HL-60/S4 treated with retinoic acid at 250 ng/mL for 4 days and 3 days (cell line): ENCODE data around the gene TAOK1.
"Not testable (repeated sequence)": the region's sequence is repeated elsewhere in the genome, so short reads cannot be mapped to it uniquely, and the experiment has no call there.

Experiments used
- in situ Hi-C: fragments of 300-500 bp; cut with MboI; formaldehyde crosslinking; loops from 2 replicates; pipeline ENCODE4 v1.7.0; 2022; ENCODE audit warnings: low sequenced_read_pairs

The TAOK1 gene

GRCh38 chr17:29443041-29443739 is 53.0 kb downstream of the TAOK1 start:
- in situ Hi-C loops: no loop called here

GRCh38 chr17:29444589-29444988 is 54.4 kb downstream of the TAOK1 start:
- in situ Hi-C loops: no loop called here

GRCh38 chr17:29445844-29446243 is 55.7 kb downstream of the TAOK1 start:
- in situ Hi-C loops: no loop called here

- in situ Hi-C loops: no loop called here
Observed at GRCh38 chr17:29449865-29450671, 59.9 kb downstream of the TAOK1 start.

- in situ Hi-C loops: no loop called here
Observed at GRCh38 chr17:29451121-29451742, 61.1 kb downstream of the TAOK1 start.

GRCh38 chr17:29458066-29458465 is 67.9 kb downstream of the TAOK1 start:
- in situ Hi-C loops: no loop called here

GRCh38 chr17:29461483-29462206 is 71.5 kb downstream of the TAOK1 start:
- in situ Hi-C loops: no loop called here

- in situ Hi-C loops: no loop called here
Observed at GRCh38 chr17:29469276-29469675, 79.1 kb downstream of the TAOK1 start.

GRCh38 chr17:29473437-29473836 is 83.3 kb downstream of the TAOK1 start:
- in situ Hi-C loops: not testable (repeated sequence)

- in situ Hi-C loops: no loop called here
Observed at GRCh38 chr17:29474297-29474696, 84.1 kb downstream of the TAOK1 start.

GRCh38 chr17:29475891-29476290 is 85.7 kb downstream of the TAOK1 start:
- in situ Hi-C loops: no loop called here

GRCh38 chr17:29480249-29480928 is 90.2 kb downstream of the TAOK1 start:
- in situ Hi-C loops: not testable (repeated sequence)

GRCh38 chr17:29483503-29483902 is 93.3 kb downstream of the TAOK1 start:
- in situ Hi-C loops: no loop called here

- in situ Hi-C loops: no loop called here
Observed at GRCh38 chr17:29495011-29495410, 104.8 kb downstream of the TAOK1 start.

GRCh38 chr17:29504711-29505110 is 114.5 kb downstream of the TAOK1 start:
- in situ Hi-C loops: no loop called here

- in situ Hi-C loops: no loop called here
Observed at GRCh38 chr17:29505836-29506235, 115.7 kb downstream of the TAOK1 start.

GRCh38 chr17:29510953-29511352 is 120.8 kb downstream of the TAOK1 start:
- in situ Hi-C loops: no loop called here

- in situ Hi-C loops: no loop called here
Observed at GRCh38 chr17:29514792-29515191, 124.6 kb downstream of the TAOK1 start.

GRCh38 chr17:29518359-29518758 is 128.2 kb downstream of the TAOK1 start:
- in situ Hi-C loops: no loop called here

- in situ Hi-C loops: no loop called here
Observed at GRCh38 chr17:29524692-29525091, 134.5 kb downstream of the TAOK1 start.

- in situ Hi-C loops: no loop called here
Observed at GRCh38 chr17:29526322-29526721, 136.2 kb downstream of the TAOK1 start.
